Fibroblast of lung (primary cell): ENCODE measurements around the gene MAGI2. TPM values are rescaled to one million over a fixed set of nuclear protein-coding genes. Genes with fewer than 3 reads are reported as not detected.
"Not testable (repeated sequence)": the region's sequence is repeated elsewhere in the genome, so short reads cannot be mapped to it uniquely, and the experiment has no call there.

Experiments used
- DNase-seq, 2 donors: peaks; one replicate each; pipeline versions ENCODE4 v3.0.0 to v3.0.0-alpha.2; 2010; ENCODE audit warnings: low read depth in 2 of 2
- H2AFZ ChIP-seq: 2 replicates; pipeline ENCODE4 v1.5.1; 2012; ENCODE audit warnings: low read length, control low read depth, inconsistent platforms
- H3K27ac ChIP-seq: 2 replicates; pipeline ENCODE4 v1.5.1; 2011; ENCODE audit warnings: low read length, control low read depth; ENCODE audit not compliant: insufficient read depth
- H3K27me3 ChIP-seq: 2 replicates; pipeline ENCODE4 v1.5.1; 2011; ENCODE audit warnings: mild to moderate bottlenecking, low read length; ENCODE audit not compliant: control insufficient read depth, insufficient read depth
- H3K36me3 ChIP-seq: 2 replicates; pipeline ENCODE4 v1.5.1; 2011; ENCODE audit warnings: low read length; ENCODE audit not compliant: control insufficient read depth, insufficient read depth
- H3K4me1 ChIP-seq: 2 replicates; pipeline ENCODE4 v1.5.1; 2011; ENCODE audit warnings: low read length; ENCODE audit not compliant: control insufficient read depth, insufficient read depth; ENCODE audit errors: extremely low read depth
- H3K4me2 ChIP-seq: 2 replicates; pipeline ENCODE4 v1.5.1; 2011; ENCODE audit warnings: low read length, control low read depth; ENCODE audit not compliant: insufficient read depth; ENCODE audit errors: extremely low read depth
- H3K4me3 ChIP-seq, 4 experiments: fragments of 200-600 bp in 1 of 4; sonication (generic) in 1 of 4; replicated peaks in 1 of 4; 2 replicates each; pipeline ENCODE4 v1.5.1; 2011 to 2016; ENCODE audit warnings: low read length in 4 of 4, low read depth in 3 of 4, mild to moderate bottlenecking in 3 of 4, control low read depth in 2 of 4, inconsistent platforms in 1 of 4, mixed read lengths in 1 of 4; ENCODE audit not compliant: insufficient read depth in 1 of 4; ENCODE audit errors: control extremely low read depth in 1 of 4
- H3K79me2 ChIP-seq: 2 replicates; pipeline ENCODE4 v1.5.1; 2012; ENCODE audit warnings: mild to moderate bottlenecking, low read length, inconsistent platforms; ENCODE audit not compliant: control insufficient read depth, insufficient read depth
- H3K9ac ChIP-seq: 2 replicates; pipeline ENCODE4 v1.5.1; 2011; ENCODE audit warnings: mild to moderate bottlenecking, low read length, control low read depth; ENCODE audit not compliant: insufficient read depth
- H3K9me3 ChIP-seq: 2 replicates; pipeline ENCODE4 v1.5.1; 2012; ENCODE audit warnings: low read depth, low read length; ENCODE audit not compliant: control insufficient read depth, insufficient read depth
- H4K20me1 ChIP-seq: 2 replicates; pipeline ENCODE4 v1.5.1; 2011; ENCODE audit warnings: low read length; ENCODE audit not compliant: control insufficient read depth, insufficient read depth; ENCODE audit errors: extremely low read depth
- EZH2 ChIP-seq: IDR thresholded peaks from 2 replicates; pipeline ENCODE4 v1.5.1; 2012; ENCODE audit warnings: low read length, control low read depth, mild to moderate bottlenecking; ENCODE audit errors: missing control alignments
- polyA plus RNA-seq, 2 donors: library from polyadenylated mRNA; depleted of rRNA in 1 of 2; stranded (reverse) in 1 of 2; unstranded in 1 of 2; fragments of >200 nt; gene quantifications; 2 replicates each; pipeline ENCODE4 v1.2.1, GENCODE V29; 2011 to 2012; ENCODE audit warnings: missing spikeins in 1 of 2
- total RNA-seq: library from RNA; depleted of rRNA; stranded (reverse); fragments of >200 nt; gene quantifications from 2 replicates; pipeline ENCODE4 v1.2.1, GENCODE V29; 2014
- TF ChIP-seq, protein P1 (sequence below), 2 donors: IDR thresholded peaks in 1 of 2; conservative IDR thresholded peaks in 1 of 2; 1 replicate in 1 of 2; 2 replicates in 1 of 2; pipeline ENCODE4 v1.5.1; 2011 to 2012; ENCODE audit warnings: low read length in 2 of 2, control low read depth in 1 of 2, inconsistent platforms in 1 of 2, low read depth in 1 of 2, mild to moderate bottlenecking in 1 of 2

MAGI2 gene
- total and polyA plus RNA-seq, 2 donors (not counting 1 experiment from before 2014, with no cell fraction given): 1.8 to 17.0 TPM

DNA sequence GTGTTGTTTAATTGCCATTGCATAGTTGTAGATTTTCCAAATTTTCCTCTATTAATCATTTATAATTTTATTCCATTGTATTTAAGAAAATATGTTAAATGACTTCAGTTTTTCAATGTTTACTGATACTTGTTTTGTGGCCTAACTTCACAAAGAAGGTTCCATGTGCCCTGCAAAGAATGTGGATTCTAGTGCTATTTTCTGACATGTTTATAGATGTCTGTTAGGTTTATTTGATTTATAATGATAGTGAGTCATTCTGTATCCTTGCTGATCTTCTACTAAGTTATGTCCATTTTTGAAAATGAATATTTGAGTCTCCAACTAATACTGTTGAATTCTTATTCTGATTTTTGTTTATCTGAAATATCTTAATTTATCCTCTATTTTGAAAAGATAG lies 369.0 kb downstream of the MAGI2 start:
- no peaks in the 10 kb centered on the region for H3K27me3 ChIP-seq
- no peaks in the 10 kb centered on the region for H3K4me1 ChIP-seq
- no peak overlapping the region for H3K27ac ChIP-seq
- no peaks in the 10 kb centered on the region for H3K36me3 ChIP-seq
- H3K79me2 ChIP-seq: no peaks in the 10 kb centered on the region
- no peak overlapping the region for H3K9ac ChIP-seq
- no peaks in the 10 kb centered on the region for H4K20me1 ChIP-seq
- DNase-seq: peak; percentile 7 to 17
- H3K9me3 ChIP-seq: no peaks in the 10 kb centered on the region
- no peak for TF ChIP-seq EZH2
- TF ChIP-seq, protein P1, sequence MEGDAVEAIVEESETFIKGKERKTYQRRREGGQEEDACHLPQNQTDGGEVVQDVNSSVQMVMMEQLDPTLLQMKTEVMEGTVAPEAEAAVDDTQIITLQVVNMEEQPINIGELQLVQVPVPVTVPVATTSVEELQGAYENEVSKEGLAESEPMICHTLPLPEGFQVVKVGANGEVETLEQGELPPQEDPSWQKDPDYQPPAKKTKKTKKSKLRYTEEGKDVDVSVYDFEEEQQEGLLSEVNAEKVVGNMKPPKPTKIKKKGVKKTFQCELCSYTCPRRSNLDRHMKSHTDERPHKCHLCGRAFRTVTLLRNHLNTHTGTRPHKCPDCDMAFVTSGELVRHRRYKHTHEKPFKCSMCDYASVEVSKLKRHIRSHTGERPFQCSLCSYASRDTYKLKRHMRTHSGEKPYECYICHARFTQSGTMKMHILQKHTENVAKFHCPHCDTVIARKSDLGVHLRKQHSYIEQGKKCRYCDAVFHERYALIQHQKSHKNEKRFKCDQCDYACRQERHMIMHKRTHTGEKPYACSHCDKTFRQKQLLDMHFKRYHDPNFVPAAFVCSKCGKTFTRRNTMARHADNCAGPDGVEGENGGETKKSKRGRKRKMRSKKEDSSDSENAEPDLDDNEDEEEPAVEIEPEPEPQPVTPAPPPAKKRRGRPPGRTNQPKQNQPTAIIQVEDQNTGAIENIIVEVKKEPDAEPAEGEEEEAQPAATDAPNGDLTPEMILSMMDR (conservative IDR thresholded peaks at IDR 0.05 in 1 of 2, IDR thresholded peaks at IDR 0.05 in 1 of 2; ENCODE audit: low read depth in 1 of 2, low read length in 2 of 2): no peak
- H2AFZ ChIP-seq: no peak overlapping the region
- no peak overlapping the region for H3K4me2 ChIP-seq
- H3K4me3 ChIP-seq: no peak overlapping the region

- H3K79me2 ChIP-seq: no peaks in the 10 kb centered on the region
- no peak for DNase-seq
- TF ChIP-seq EZH2: no peak
- TF ChIP-seq, protein P1 (conservative IDR thresholded peaks at IDR 0.05 in 1 of 2, IDR thresholded peaks at IDR 0.05 in 1 of 2; ENCODE audit: low read depth in 1 of 2, low read length in 2 of 2): no peak
- H3K4me2 ChIP-seq: no peak overlapping the region
- H3K9ac ChIP-seq: no peak overlapping the region
- no peak overlapping the region for H3K4me3 ChIP-seq
- H3K27ac ChIP-seq: no peak overlapping the region
- H3K4me1 ChIP-seq: no peaks in the 10 kb centered on the region
- no peaks in the 10 kb centered on the region for H4K20me1 ChIP-seq
- no peaks in the 10 kb centered on the region for H3K36me3 ChIP-seq
- H3K9me3 ChIP-seq: no peaks in the 10 kb centered on the region
- H3K27me3 ChIP-seq: no peaks in the 10 kb centered on the region
- no peak overlapping the region for H2AFZ ChIP-seq
Measured at GRCh38 chr7:79079919-79080554, 373.4 kb downstream of the MAGI2 start.

DNA sequence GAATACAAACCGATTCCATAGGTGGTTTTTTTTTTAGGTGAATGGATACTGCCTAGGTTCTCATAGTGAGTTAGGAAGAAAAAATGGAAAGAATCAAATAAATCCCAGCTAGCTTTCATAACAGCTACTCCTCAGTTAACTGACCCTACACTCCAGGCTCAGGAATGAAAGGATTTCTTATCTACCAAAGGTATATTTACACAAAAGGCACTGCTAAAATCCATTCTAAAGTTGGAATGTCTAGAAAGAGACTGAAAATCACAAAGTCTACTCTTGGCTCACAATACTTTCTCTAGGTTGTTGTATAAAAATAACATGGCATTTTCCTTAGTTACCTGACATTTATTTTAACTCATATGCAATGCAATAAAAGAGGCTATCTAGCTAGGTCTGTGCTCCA lies 375.2 kb downstream of the MAGI2 start:
- no peaks in the 10 kb centered on the region for H3K9me3 ChIP-seq
- no peak overlapping the region for H3K4me2 ChIP-seq
- no peak overlapping the region for H3K4me3 ChIP-seq
- H3K79me2 ChIP-seq: no peaks in the 10 kb centered on the region
- H2AFZ ChIP-seq: no peak overlapping the region
- no peak for DNase-seq
- no peak overlapping the region for H3K27ac ChIP-seq
- H3K36me3 ChIP-seq: no peaks in the 10 kb centered on the region
- H3K9ac ChIP-seq: no peak overlapping the region
- no peaks in the 10 kb centered on the region for H3K4me1 ChIP-seq
- H3K27me3 ChIP-seq: no peaks in the 10 kb centered on the region
- TF ChIP-seq, protein P1 (conservative IDR thresholded peaks at IDR 0.05 in 1 of 2, IDR thresholded peaks at IDR 0.05 in 1 of 2; ENCODE audit: low read depth in 1 of 2, low read length in 2 of 2): no peak
- no peak for TF ChIP-seq EZH2
- no peaks in the 10 kb centered on the region for H4K20me1 ChIP-seq

DNA sequence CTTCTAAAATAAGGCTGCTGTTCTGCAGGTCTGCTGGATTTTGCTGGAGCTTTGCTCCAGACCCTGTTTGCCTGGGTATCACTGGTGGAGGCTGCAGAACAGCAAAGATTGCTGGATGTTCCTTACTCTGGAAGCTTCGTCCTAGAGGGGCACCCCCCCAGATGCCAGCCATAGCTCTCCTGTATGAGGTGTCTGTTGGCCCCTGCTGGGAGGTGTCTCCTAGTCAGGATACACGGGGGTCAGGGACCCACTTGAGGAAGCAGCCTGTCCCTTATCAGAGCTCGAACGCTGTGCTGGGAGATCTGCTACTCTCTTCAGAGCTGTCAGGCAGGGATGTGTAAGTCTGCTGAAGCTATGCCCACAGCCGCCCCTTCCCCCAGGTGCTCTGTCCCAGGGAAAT lies 382.3 kb downstream of the MAGI2 start:
- not testable (repeated sequence) for H2AFZ ChIP-seq, H3K9me3 ChIP-seq, H3K36me3 ChIP-seq, H3K4me1 ChIP-seq, H3K27ac ChIP-seq, H3K4me2 ChIP-seq, H3K27me3 ChIP-seq, H3K4me3 ChIP-seq, H3K79me2 ChIP-seq, H4K20me1 ChIP-seq, DNase-seq, H3K9ac ChIP-seq
